HUES6 (cell line): Measurements from ENCODE around the gene LMO3.

Experiments used
- H3K27ac ChIP-seq: 2 replicates; pipeline ENCODE4 v1.7.0; 2013; ENCODE audit warnings: low read depth, mild to moderate bottlenecking, low read length, inconsistent platforms
- H3K27me3 ChIP-seq: 2 replicates; pipeline ENCODE4 v1.6.1; 2013; ENCODE audit warnings: low read length; ENCODE audit not compliant: control insufficient read depth, insufficient read depth
- H3K36me3 ChIP-seq: 2 replicates; pipeline ENCODE4 v1.6.1; 2013; ENCODE audit warnings: low read length; ENCODE audit not compliant: control insufficient read depth, insufficient read depth
- H3K4me1 ChIP-seq: 2 replicates; pipeline ENCODE4 v1.6.1; 2013; ENCODE audit warnings: low read length; ENCODE audit not compliant: control insufficient read depth, insufficient read depth
- H3K4me3 ChIP-seq: 2 replicates; pipeline ENCODE4 v1.5.1; 2013; ENCODE audit warnings: low read depth, low read length
- H3K9ac ChIP-seq: one replicate; pipeline ENCODE4 v1.6.1; 2013; ENCODE audit warnings: mild to moderate bottlenecking, low read length
- H3K9me3 ChIP-seq: 2 replicates; pipeline ENCODE4 v1.6.1; 2013; ENCODE audit warnings: low read depth, low read length; ENCODE audit not compliant: control insufficient read depth, insufficient read depth

Gene LMO3

GRCh38 chr12:16515666-16516065 lies 90.3 kb downstream of the LMO3 start:
- no peaks in the 10 kb centered on the region for H3K36me3 ChIP-seq
- no peaks in the 10 kb centered on the region for H3K27me3 ChIP-seq
- H3K4me3 ChIP-seq: no peak overlapping the region
- no peaks in the 10 kb centered on the region for H3K9me3 ChIP-seq
- H3K4me1 ChIP-seq: peaks cover 3% of the 10 kb centered on the region; the same call in 1 of the 2 replicates
- H3K27ac ChIP-seq: no peak overlapping the region
- no peak overlapping the region for H3K9ac ChIP-seq

- Histone ChIP-seq H3K27ac (no peak overlapping the region), H3K36me3 (no peaks in the 10 kb centered on the region), H3K4me3 (no peak overlapping the region), H3K9ac (no peak overlapping the region), H3K27me3 (no peaks in the 10 kb centered on the region), H3K4me1 (peaks cover 7% of the 10 kb centered on the region; the same call in 1 of the 2 replicates), H3K9me3 (no peaks in the 10 kb centered on the region)
Measured at GRCh38 chr12:16513231-16513630, 92.7 kb downstream of the LMO3 start.

- Histone ChIP-seq H3K9ac (no peak overlapping the region), H3K4me3 (no peak overlapping the region), H3K4me1 (peaks cover 7% of the 10 kb centered on the region; the same call in 1 of the 2 replicates), H3K27me3 (no peaks in the 10 kb centered on the region), H3K9me3 (no peaks in the 10 kb centered on the region), H3K36me3 (no peaks in the 10 kb centered on the region), H3K27ac (no peak overlapping the region)
Measured at GRCh38 chr12:16509411-16509810, 96.6 kb downstream of the LMO3 start.

DNA sequence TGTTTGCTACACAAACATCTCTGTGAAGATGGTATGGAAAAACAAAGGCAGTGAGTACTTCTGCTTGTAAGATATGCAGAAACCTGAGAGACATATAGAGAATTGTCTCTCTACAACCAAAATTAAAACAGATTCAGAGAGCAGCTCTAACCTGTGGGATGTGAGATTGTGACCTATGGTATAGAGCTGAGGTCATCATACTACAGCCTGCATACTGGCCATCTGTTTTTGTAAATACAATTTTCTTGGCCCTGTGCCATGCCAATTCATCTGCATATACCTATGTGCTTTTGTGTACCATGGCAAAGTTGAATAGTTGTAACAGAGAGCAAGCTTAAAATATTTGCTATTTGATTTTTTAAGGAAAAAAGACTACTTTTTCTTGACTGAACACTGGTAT lies 99.6 kb downstream of the LMO3 start:
- Histone ChIP-seq H3K4me3 (no peak overlapping the region), H3K27ac (no peak overlapping the region), H3K36me3 (no peaks in the 10 kb centered on the region), H3K9me3 (no peaks in the 10 kb centered on the region), H3K9ac (no peak overlapping the region), H3K27me3 (no peaks in the 10 kb centered on the region), H3K4me1 (peaks cover 11% of the 10 kb centered on the region; the same call in 1 of the 2 replicates)

DNA sequence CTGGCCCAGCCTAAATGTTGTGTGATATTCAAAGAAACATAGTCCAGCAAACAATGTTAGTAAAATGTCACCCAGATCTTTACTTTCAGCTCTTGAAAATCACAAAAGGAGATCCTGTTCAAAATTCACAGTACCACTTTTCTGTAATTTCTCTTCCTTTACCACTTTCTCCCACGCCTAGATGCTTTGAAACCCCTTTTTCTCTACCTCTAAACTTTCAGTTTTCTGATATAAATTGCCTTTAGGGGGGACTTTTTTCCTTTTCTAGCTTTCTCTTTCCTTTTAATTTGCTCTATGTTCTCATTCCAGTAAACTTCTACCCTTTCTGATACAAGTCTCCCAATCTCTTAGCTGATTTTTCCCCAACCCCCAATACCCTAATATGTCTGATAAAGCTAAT lies 101.8 kb downstream of the LMO3 start:
- H3K4me3 ChIP-seq: no peak overlapping the region
- peaks cover 4% of the 10 kb centered on the region; the same call in 1 of the 2 replicates for H3K4me1 ChIP-seq
- H3K27ac ChIP-seq: peak overlapping the region; percentile 3; the same call in 1 of the 2 replicates
- H3K9me3 ChIP-seq: no peaks in the 10 kb centered on the region
- no peak overlapping the region for H3K9ac ChIP-seq
- no peaks in the 10 kb centered on the region for H3K36me3 ChIP-seq
- no peaks in the 10 kb centered on the region for H3K27me3 ChIP-seq

GRCh38 chr12:16499611-16500010 lies 106.4 kb downstream of the LMO3 start:
- Histone ChIP-seq H3K36me3 (no peaks in the 10 kb centered on the region), H3K27ac (no peak overlapping the region), H3K4me3 (no peak overlapping the region), H3K4me1 (0 out of 2 replicates have a peak, but pooled peaks cover 4% of the 10 kb centered on the region), H3K27me3 (no peaks in the 10 kb centered on the region), H3K9me3 (no peaks in the 10 kb centered on the region), H3K9ac (no peak overlapping the region)
